Right renal cortex interstitium (tissue), 3 donors: ENCODE data around the gene SKIDA1. TPM values are rescaled to one million over a fixed set of nuclear protein-coding genes. Genes with fewer than 3 reads are reported as not detected.
A peak's percentile ranks its signal among the peaks of the same experiment; 100 is the strongest.
"Not testable (repeated sequence)": the region's sequence is repeated elsewhere in the genome, so short reads cannot be mapped to it uniquely, and the experiment has no call there.

Experiments used
- DNase-seq, 3 donors: peaks; one replicate each; pipeline ENCODE4 v3.0.0-alpha.2; 2013; ENCODE audit warnings: low read depth in 3 of 3, low spot score in 2 of 3
- polyA plus RNA-seq, 3 donors: library from polyadenylated mRNA; unstranded; fragments of 120-200 nt; gene quantifications; one replicate each; pipeline ENCODE4 v1.2.1, GENCODE V29; 2013; ENCODE audit not compliant: insufficient read length in 3 of 3

The SKIDA1 gene
- polyA plus RNA-seq, result 10 to 100 TPM; 10.3 to 12.1 (median 10.3) TPM

GRCh38 chr10:21525367-21526187 lies at the start of gene SKIDA1:
Gene SKIDA1, minus strand, starts transcription at chr10:21525682. Its CDS starts 7,860 bp downstream, at chr10:21517822.
- DNase-seq, result peak in 1 of 3 donors; percentile 91

- not testable (repeated sequence) for DNase-seq
Measured at GRCh38 chr10:21574514-21574913, 49.0 kb upstream of the SKIDA1 start.

- DNase-seq, result no peak
Measured at GRCh38 chr10:21572578-21572977, 47.1 kb upstream of the SKIDA1 start.

GRCh38 chr10:21570761-21571521 lies 45.5 kb upstream of the SKIDA1 start:
- DNase-seq, result no peak

GRCh38 chr10:21558984-21559383 lies 33.5 kb upstream of the SKIDA1 start:
- not testable (repeated sequence) for DNase-seq

GRCh38 chr10:21556527-21556926 lies 31.0 kb upstream of the SKIDA1 start:
- DNase-seq, result no peak

GRCh38 chr10:21552638-21553037 lies 27.2 kb upstream of the SKIDA1 start:
- no peak for DNase-seq

- DNase-seq, result no peak
Measured at GRCh38 chr10:21547246-21547645, 21.8 kb upstream of the SKIDA1 start.

- DNase-seq, result not testable (repeated sequence)
Measured at GRCh38 chr10:21540701-21541100, 15.2 kb upstream of the SKIDA1 start.

GRCh38 chr10:21536874-21537273 lies 11.4 kb upstream of the SKIDA1 start:
- no peak for DNase-seq

GRCh38 chr10:21535976-21536375 lies 10.5 kb upstream of the SKIDA1 start:
- DNase-seq, result not testable (repeated sequence)

- no peak for DNase-seq
Measured at GRCh38 chr10:21535494-21535965, 10.0 kb upstream of the SKIDA1 start.

- DNase-seq, result no peak
Measured at GRCh38 chr10:21534604-21535493, 9.4 kb upstream of the SKIDA1 start.

GRCh38 chr10:21534280-21534586 lies 8.8 kb upstream of the SKIDA1 start:
- DNase-seq, result no peak

GRCh38 chr10:21533467-21534279 lies 8.2 kb upstream of the SKIDA1 start, which contains the start of gene MLLT10:
Gene MLLT10, plus strand, starts transcription at chr10:21534232. Its CDS starts 413 bp downstream, at chr10:21534645.
- DNase-seq, result peak in 2 of 3 donors; percentile 88 to 92

GRCh38 chr10:21532694-21533466 lies 7.4 kb upstream of the SKIDA1 start:
- DNase-seq, result peak in 1 of 3 donors; percentile 8

GRCh38 chr10:21531164-21531563 lies 5.7 kb upstream of the SKIDA1 start:
- no peak for DNase-seq

- no peak for DNase-seq
Measured at GRCh38 chr10:21530641-21531040, 5.2 kb upstream of the SKIDA1 start.

GRCh38 chr10:21530168-21530567 lies 4.7 kb upstream of the SKIDA1 start:
- no peak for DNase-seq
